GM12892 (cell line): ENCODE results near the gene NAGPA.

Experiments used
- POLR2A ChIP-seq: IDR thresholded peaks from 2 replicates; pipeline ENCODE4 v1.6.1; 2011; ENCODE audit warnings: low read depth, low read length, control low read depth
- POLR2AphosphoS5 ChIP-seq: IDR thresholded peaks from 2 replicates; pipeline ENCODE4 v1.6.1; 2011; ENCODE audit warnings: low read depth, low read length, control low read depth
- TAF1 ChIP-seq: IDR thresholded peaks from 2 replicates; pipeline ENCODE4 v1.6.1; 2011; ENCODE audit warnings: low read depth, mild to moderate bottlenecking, control low read depth, low read length, borderline replicate concordance

DNA sequence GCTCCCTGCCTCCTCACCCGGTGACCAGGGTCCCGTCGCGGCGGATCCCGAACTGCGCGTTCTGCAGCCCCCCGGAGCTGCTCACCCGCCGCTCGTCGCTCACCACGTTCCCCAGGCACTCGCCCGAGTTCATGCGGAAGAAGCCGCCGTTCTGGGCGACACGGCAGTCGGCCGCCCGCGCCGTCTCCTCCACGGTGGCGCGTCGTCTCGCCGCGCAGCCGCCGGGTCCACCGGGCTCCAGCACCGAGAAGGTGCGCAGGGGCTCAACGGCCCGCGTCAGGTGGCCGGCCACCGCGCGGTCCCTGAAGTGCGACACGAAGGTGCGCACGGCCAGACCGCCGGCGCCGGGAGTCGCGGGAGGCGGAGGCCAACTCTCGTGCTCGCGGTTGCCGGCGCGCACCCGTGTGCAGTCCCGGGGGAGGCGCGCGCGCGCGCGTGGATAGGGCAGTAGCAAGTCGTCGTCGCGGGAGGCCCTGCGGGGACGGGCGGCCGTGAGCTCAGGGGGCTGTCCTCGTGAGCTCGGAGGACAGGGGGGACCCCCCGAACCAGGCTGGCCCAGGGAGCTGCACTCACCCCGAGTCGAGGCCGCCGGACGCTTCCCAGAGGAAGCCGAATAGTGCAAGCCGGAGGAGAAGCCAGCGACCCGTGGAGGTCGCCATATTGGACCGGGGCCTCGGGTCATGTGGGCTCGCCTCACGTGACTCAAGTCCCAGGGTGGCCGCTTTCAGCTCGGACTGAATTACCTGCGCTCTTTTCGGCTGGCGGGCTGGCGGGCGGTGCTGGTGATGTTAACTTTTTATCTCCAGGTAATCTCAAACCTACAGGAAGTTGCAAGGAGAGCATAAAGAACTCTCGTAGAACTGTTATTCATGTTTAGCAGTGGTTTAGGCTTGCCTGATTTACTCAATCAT, at the start of gene NAGPA:
- TF ChIP-seq POLR2AphosphoS5, result peak; percentile 53; the same call in 1 of the 2 replicates
- peak; percentile 74; the same call in 1 of the 2 replicates for TF ChIP-seq POLR2A
- TF ChIP-seq TAF1, result 0 out of 2 replicates have a peak, but pooled peaks have one; percentile 45
